Measurements from ENCODE around the gene FOXD2.
"Not testable (repeated sequence)": the region's sequence is repeated elsewhere in the genome, so short reads cannot be mapped to it uniquely, and the experiment has no call there.

Gene FOXD2

DNA sequence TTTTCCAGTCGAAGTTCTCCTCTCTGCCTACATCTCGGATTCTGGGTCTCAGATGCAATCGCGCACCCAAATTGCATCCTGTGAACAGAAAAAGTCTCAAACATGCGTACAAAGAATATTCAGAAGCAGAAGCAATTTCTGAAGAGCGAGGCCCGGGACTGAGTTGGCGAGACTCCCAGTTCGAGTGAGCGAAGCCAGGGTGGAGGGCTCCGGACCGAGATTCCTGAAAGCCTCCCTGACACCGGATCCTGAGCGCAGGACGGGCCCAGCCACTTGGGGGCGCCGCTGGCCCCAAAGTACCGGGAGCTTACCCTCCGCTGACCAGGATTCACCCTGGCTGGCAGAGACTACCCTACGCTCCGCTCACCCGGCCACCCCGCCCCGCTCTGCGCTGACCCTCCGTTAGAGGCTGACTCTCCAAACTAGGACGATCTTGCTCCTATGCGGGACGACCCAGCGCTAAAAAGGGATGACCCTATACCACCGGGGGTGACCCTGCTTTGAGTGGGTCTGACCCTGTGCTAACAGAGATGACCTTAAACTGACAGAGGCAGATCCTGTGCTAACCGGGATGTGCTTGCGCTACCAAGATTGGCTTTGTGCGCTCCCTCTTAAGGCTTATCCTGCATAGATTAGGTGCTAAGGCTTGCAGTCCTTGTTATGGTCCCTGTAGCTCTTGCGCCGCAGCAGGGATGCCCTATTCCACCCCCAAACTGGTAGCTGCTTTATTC, 12.1 kb downstream of the FOXD2 start:
- no peak for DNase-seq (ENCODE audit: low read depth)
- TF ChIP-seq MAX (IDR thresholded peaks at IDR 0.05; ENCODE audit: low read depth, low read length) (no peak), MYC (IDR thresholded peaks at IDR 0.05; ENCODE audit: low read depth, low read length) (no peak), CTCF (IDR thresholded peaks at IDR 0.05; ENCODE audit: low read depth, low read length) (peak; percentile 39), POLR2A (IDR thresholded peaks at IDR 0.05; ENCODE audit: extremely low read depth, insufficient read length) (no peak)
- H3K4me3 ChIP-seq (ENCODE audit: low read depth, low read length), result no peak overlapping the region

- no peak overlapping the region for H3K4me3 ChIP-seq (ENCODE audit: low read depth, low read length)
- TF ChIP-seq CTCF (IDR thresholded peaks at IDR 0.05; ENCODE audit: low read depth, low read length) (no peak), MYC (IDR thresholded peaks at IDR 0.05; ENCODE audit: low read depth, low read length) (no peak), POLR2A (IDR thresholded peaks at IDR 0.05; ENCODE audit: extremely low read depth, insufficient read length) (no peak), MAX (IDR thresholded peaks at IDR 0.05; ENCODE audit: low read depth, low read length) (no peak)
Measured at GRCh38 chr1:47450606-47451005, 12.8 kb downstream of the FOXD2 start.

GRCh38 chr1:47452426-47452825, 14.6 kb downstream of the FOXD2 start:
- no peak for DNase-seq (ENCODE audit: low read depth)
- TF ChIP-seq CTCF (IDR thresholded peaks at IDR 0.05; ENCODE audit: low read depth, low read length) (no peak), POLR2A (IDR thresholded peaks at IDR 0.05; ENCODE audit: extremely low read depth, insufficient read length) (no peak), MAX (IDR thresholded peaks at IDR 0.05; ENCODE audit: low read depth, low read length) (no peak), MYC (IDR thresholded peaks at IDR 0.05; ENCODE audit: low read depth, low read length) (no peak)
- no peak overlapping the region for H3K4me3 ChIP-seq (ENCODE audit: low read depth, low read length)

More at GRCh38 chr1:47450606-47451005, 12.8 kb downstream of the FOXD2 start:
- no peak for DNase-seq (ENCODE audit: low read depth)

DNA sequence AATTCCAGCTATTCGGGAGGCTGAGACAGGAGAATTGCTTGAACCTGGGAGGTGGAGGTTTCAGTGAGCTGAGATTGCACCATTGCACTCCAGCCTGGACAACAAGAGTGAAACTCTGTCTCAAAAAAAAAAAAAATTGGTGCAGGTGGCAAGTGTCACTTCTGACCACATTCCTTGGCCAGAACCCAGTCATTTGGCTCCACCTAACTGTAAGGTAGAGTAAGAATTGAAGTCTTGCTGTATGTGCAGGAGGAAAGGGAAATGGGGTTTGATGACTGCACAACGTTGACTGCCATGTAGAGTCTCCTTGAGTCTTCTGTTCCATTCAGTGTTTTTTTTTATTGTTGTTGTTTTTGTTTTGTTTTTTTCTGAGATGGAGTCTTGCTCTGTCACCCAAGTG, 16.1 kb downstream of the FOXD2 start:
- H3K4me3 ChIP-seq (ENCODE audit: low read depth, low read length); DNase-seq (ENCODE audit: low read depth): not testable (repeated sequence)

- no peak overlapping the region for H3K4me3 ChIP-seq (ENCODE audit: low read depth, low read length)
- TF ChIP-seq MAX (IDR thresholded peaks at IDR 0.05; ENCODE audit: low read depth, low read length), result no peak
- TF ChIP-seq POLR2A (IDR thresholded peaks at IDR 0.05; ENCODE audit: extremely low read depth, insufficient read length), result no peak
- TF ChIP-seq MYC (IDR thresholded peaks at IDR 0.05; ENCODE audit: low read depth, low read length), result no peak
- no peak for TF ChIP-seq CTCF (IDR thresholded peaks at IDR 0.05; ENCODE audit: low read depth, low read length)
- no peak for DNase-seq (ENCODE audit: low read depth)
Measured at GRCh38 chr1:47456250-47456649, 18.4 kb downstream of the FOXD2 start.

DNA sequence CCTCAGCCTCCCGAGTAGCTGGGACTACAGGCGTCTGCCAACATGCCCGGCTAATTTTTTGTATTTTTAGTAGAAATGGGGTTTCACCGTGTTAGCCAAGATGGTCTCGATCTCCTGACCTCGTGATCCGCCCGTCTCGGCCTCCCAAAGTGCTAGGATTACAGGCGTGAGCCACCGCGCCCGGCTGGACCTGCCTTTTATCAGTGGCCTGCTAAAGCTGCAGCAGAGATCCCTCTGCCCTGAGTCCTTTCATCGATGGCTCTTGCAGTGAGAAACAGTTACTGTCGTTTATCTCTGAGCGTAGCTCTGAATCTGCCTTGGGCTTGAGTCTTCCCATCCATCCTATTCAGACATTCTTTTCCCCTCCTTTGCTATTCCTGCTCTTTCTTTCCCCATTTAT, 19.7 kb downstream of the FOXD2 start:
- not testable (repeated sequence) for DNase-seq (ENCODE audit: low read depth); H3K4me3 ChIP-seq (ENCODE audit: low read depth, low read length)

GRCh38 chr1:47459253-47459788, 21.5 kb downstream of the FOXD2 start:
- no peak overlapping the region for H3K4me3 ChIP-seq (ENCODE audit: low read depth, low read length)
- TF ChIP-seq MYC (IDR thresholded peaks at IDR 0.05; ENCODE audit: low read depth, low read length) (no peak), POLR2A (IDR thresholded peaks at IDR 0.05; ENCODE audit: extremely low read depth, insufficient read length) (no peak), CTCF (IDR thresholded peaks at IDR 0.05; ENCODE audit: low read depth, low read length) (no peak), MAX (IDR thresholded peaks at IDR 0.05; ENCODE audit: low read depth, low read length) (no peak)
- DNase-seq (ENCODE audit: low read depth), result no peak

Measured in NB4 (cell line).